AG04450 (cell line): ENCODE data around the gene PHLDA1. TPM values are rescaled to one million over a fixed set of nuclear protein-coding genes. Genes with fewer than 3 reads are reported as not detected.

Source experiments
- CTCF ChIA-PET: fragments of 300-600, 350-600 bp; formaldehyde crosslinking; extraction: SDS; loops from one replicate; lab custom pipeline; 2022; ENCODE audit warnings: antibody characterized with exemption, inconsistent platforms; lab: Charles Lee
- POLR2A ChIA-PET: fragments of 350-600 bp; formaldehyde crosslinking; extraction: SDS; loops from one replicate; lab custom pipeline; 2021; ENCODE audit warnings: antibody characterized with exemption, inconsistent platforms; lab: Yijun Ruan, JAX
- DNase-seq: peaks from one replicate; pipeline ENCODE4 v3.0.0-alpha.2; 2011; ENCODE audit warnings: low read depth, low spot score
- H3K27ac ChIP-seq: one replicate; pipeline ENCODE4 v1.5.1; 2012; ENCODE audit warnings: low read depth, low read length, control low read depth
- H3K27me3 ChIP-seq: one replicate; pipeline ENCODE4 v1.6.0; 2012; ENCODE audit warnings: low read length; ENCODE audit not compliant: control insufficient read depth, insufficient read depth
- H3K4me3 ChIP-seq: 2 replicates; pipeline ENCODE4 v1.5.1; 2011; ENCODE audit warnings: mild to moderate bottlenecking, low read depth, low read length, control low read depth
- H3K9me3 ChIP-seq: 2 replicates; pipeline ENCODE4 v1.5.1; 2012; ENCODE audit warnings: low read length; ENCODE audit not compliant: control insufficient read depth, insufficient read depth
- CTCF ChIP-seq: IDR thresholded peaks from 2 replicates; pipeline ENCODE4 v1.5.1; 2011; ENCODE audit warnings: low read depth, low read length, control low read depth, inconsistent platforms
- polyA plus RNA-seq: library from polyadenylated mRNA; depleted of rRNA; stranded (reverse); fragments of >200 nt; gene quantifications from 2 replicates; pipeline ENCODE4 v1.2.3, GENCODE V29; 2011

PHLDA1 gene
- polyA plus RNA-seq, 1 experiment = 99.5 TPM

GRCh38 chr12:76025601-76026575 is 5.7 kb downstream of the PHLDA1 start:
- Histone ChIP-seq H3K27ac (no peak overlapping the region), H3K9me3 (no peaks in the 10 kb centered on the region; the same call in 1 of the 2 replicates), H3K27me3 (no peaks in the 10 kb centered on the region), H3K4me3 (no peak overlapping the region)
- CTCF ChIA-PET = interaction anchor here (0.5 to 1.7 kb wide), 4 partner anchors 500 to 635 kb away, joined by 3 to 6 read pairs (median 4); partner anchors contain the start of gene GLIPR1L2
- TF ChIP-seq CTCF = no peak
- DNase-seq = no peak
- POLR2A ChIA-PET = interaction anchor here (0.5 to 1.7 kb wide), 5 partner anchors 48 to 514 kb away, joined by 3 to 5 read pairs (median 4); partner anchors contain the start of gene KRR1

DNA sequence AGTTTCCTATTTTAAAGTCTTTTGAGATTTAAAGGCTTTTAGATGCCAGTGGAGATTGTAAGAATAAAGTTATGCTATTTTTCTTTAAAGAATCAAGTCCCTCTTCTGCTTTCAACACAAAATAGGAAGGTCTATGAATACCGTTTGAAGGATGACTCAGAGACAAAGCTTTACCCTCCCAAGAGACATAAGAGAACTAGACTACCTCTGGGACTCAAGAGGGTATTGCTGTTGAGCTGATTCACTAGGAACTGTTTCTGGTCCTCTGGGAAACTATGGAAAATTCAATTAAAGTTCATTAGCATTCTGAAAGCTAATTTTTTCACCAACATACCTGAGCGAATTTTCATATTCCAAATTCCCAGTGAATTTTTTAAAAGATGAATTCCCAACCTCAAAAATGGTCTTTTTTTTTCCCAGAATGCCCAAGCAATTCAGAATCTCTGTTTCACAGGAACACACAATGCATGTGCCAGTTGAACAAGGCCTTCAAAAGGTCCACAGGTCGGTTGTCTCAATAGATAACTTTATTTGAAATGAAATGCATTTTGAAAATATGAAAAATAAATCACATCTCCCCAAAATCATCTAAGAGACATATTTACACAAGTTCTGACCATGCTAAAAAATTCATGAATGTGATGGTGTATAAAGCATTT is 6.5 kb downstream of the PHLDA1 start:
- H3K27ac ChIP-seq = no peak overlapping the region
- H3K4me3 ChIP-seq = no peak overlapping the region
- DNase-seq = peak; percentile 59
- ChIA-PET POLR2A (interaction anchor here (0.5 to 1.7 kb wide), 5 partner anchors 47 to 367 kb away, joined by 3 to 5 read pairs (median 4); no protein-coding TSS in a partner anchor), CTCF (interaction anchor here (0.5 to 1.7 kb wide), 9 partner anchors 210 to 634 kb away, joined by 3 to 6 read pairs (median 4); partner anchors contain the start of gene GLIPR1L2)
- no peaks in the 10 kb centered on the region; the same call in 1 of the 2 replicates for H3K9me3 ChIP-seq
- TF ChIP-seq CTCF = no peak
- no peaks in the 10 kb centered on the region for H3K27me3 ChIP-seq

DNA sequence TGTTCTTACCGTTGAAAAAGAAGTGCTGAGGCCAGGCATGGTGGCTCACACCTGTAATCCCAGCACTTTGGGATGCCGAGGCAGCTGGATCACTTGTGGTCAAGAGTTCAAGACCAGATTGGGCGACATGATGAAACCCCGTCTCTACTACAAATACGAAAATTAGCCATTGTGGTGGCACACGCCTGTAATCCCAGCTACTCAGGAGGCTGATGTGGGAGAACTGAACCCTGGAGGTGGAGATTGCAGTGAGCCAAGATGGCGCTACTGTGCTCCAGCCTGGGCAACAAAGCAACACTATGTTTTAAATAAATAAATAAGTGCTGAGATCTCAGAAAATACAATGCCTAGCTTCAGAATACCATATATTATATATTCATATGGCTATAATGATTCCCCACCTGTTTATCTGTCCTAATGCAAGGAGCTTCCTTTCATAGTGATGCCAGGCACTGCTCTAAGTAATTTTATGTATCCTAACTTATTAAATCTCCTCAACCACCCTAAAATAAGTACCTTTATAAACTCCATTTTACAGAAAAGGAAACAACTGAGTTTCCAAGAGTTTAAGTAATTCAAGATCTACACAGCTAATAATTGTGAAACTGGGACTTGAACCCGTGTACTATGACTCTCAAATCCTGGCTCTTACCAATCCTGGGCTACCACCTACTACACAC is 7.3 kb downstream of the PHLDA1 start:
- DNase-seq = no peak
- ChIA-PET CTCF (interaction anchor here (0.5 to 1.7 kb wide), 10 partner anchors 76 to 633 kb away, joined by 3 to 6 read pairs (median 4); partner anchors contain the start of gene GLIPR1L2), POLR2A (interaction anchor here (0.7 to 1.7 kb wide), 8 partner anchors 46 to 513 kb away, joined by 3 to 5 read pairs (median 3); partner anchors contain the start of gene KRR1)
- Histone ChIP-seq H3K4me3 (no peak overlapping the region), H3K27ac (no peak overlapping the region), H3K9me3 (no peaks in the 10 kb centered on the region), H3K27me3 (no peaks in the 10 kb centered on the region)
- no peak for TF ChIP-seq CTCF

DNA sequence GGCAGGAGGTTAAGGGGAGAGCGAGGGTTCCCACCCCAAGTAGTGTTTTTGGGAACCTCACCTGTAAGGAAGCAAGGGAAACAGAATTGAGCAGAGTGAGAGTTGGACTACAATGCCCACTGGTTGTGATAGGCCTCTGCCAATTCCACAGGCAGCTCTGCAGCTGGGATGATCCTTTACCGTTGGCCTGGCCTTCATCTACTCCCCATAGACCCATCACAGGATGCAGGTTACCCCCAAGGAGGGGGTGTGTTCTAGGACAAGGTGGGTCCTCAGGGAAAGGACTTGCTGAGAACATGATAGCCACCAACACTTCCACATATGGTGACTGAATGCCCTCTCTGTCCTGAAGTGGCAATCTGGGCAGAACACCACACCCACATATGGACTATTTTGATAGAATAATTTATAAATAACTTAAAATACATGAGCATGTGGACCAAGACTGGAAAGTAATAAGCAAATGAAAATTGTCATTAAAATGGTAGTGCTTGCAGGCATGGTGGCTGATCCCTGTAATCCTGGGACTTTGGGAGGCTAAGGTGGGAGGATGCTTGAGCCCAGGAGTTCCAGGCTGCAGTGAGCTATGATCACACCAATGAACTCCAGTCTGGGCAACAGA is 8.4 kb downstream of the PHLDA1 start:
- no peak overlapping the region for H3K4me3 ChIP-seq
- ChIA-PET POLR2A (interaction anchor here (1.0 kb wide), 1 partner anchor 175 kb away, joined by 3 read pairs; no protein-coding TSS in a partner anchor), CTCF (interaction anchor here (0.6 kb wide), 1 partner anchor 406 kb away, joined by 3 read pairs; no protein-coding TSS in a partner anchor)
- no peak for DNase-seq
- H3K27ac ChIP-seq = no peak overlapping the region
- TF ChIP-seq CTCF = no peak
- no peaks in the 10 kb centered on the region for H3K9me3 ChIP-seq
- no peaks in the 10 kb centered on the region for H3K27me3 ChIP-seq
